Endometrium (tissue), 2 donors: Measurements from ENCODE around the gene MRPL21.

Experiments used
- FAIRE-seq: peaks from 2 replicates; lab custom pipeline; 2012; peaks lifted over from hg19 to GRCh38; lab: Jason Lieb, UNC
- donor health status: control.
- donor health status: control.

The MRPL21 gene

GRCh38 chr11:68903288-68904247, at the start of gene MRPL21, which contains the start of gene IGHMBP2:
TSS of gene MRPL21 (minus strand) at chr11:68903832. CDS start at chr11:68903810, 22 bp downstream.
TSS of gene IGHMBP2 (plus strand) at chr11:68903891. CDS start at chr11:68903953, 62 bp downstream.
- FAIRE-seq = no peak

- FAIRE-seq = no peak
Observed at GRCh38 chr11:68950762-68951161, 47.1 kb upstream of the MRPL21 start.

GRCh38 chr11:68950270-68950669, 46.6 kb upstream of the MRPL21 start:
- no peak for FAIRE-seq

- no peak for FAIRE-seq
Observed at GRCh38 chr11:68948935-68949334, 45.3 kb upstream of the MRPL21 start.

GRCh38 chr11:68948496-68948895, 44.9 kb upstream of the MRPL21 start:
- no peak for FAIRE-seq

DNA sequence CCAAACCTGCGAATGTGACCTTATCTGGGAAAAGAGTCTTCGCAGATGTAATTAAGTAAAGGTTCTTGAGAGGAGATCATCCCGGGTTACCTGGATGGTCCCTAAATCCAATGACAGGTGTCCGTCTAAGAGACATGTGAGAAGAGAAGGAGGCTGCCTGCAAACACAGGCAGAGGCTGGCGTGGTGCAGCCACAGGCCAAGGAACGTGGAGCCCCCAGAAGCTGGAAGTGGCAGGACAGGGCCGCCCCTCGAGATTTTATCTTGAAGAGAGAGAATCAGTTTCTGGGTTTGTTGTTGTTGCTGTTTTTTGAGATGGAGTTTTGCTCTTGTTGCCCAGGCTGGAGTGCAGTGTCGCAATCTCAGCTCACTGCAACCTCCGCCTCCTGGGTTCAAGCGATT, 43.5 kb upstream of the MRPL21 start:
- no peak for FAIRE-seq

DNA sequence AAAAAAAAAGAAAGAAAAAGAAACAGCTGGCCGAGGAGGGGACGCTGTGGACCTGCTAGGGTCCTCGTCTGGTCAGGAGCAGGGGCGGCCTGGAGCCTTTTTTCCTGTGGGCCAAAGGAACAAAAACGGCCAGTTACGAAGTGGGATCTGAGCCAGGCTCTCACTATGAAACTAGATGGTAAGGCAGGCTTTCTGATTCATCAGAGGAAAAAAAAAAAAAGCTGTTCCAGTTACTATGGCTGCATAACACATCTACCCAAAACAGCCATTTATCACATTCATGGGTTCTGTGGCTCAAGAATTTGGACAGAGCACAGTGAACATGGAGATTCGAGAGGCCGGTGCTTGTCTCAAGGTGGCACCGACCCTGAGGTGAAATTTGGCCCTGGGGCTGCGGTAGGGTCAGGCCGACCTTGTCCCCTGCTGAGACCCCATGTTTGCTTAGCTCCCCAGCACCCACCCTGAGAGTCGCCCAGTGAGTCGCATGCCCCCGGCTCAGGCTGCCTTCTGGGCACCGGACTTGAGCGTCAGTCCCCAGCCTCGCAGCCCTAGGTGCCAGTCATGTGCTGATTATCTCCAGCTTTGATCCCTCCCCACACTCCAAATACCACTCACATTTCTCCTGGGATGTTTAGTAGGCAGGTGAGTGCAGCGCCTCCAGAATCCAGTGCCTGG, 42.9 kb upstream of the MRPL21 start:
- no peak for FAIRE-seq

GRCh38 chr11:68942751-68943271, 39.2 kb upstream of the MRPL21 start:
- FAIRE-seq = no peak

- FAIRE-seq = no peak
Observed at GRCh38 chr11:68942095-68942620, 38.5 kb upstream of the MRPL21 start.

- no peak for FAIRE-seq
Observed at GRCh38 chr11:68941324-68942094, 37.9 kb upstream of the MRPL21 start.

DNA sequence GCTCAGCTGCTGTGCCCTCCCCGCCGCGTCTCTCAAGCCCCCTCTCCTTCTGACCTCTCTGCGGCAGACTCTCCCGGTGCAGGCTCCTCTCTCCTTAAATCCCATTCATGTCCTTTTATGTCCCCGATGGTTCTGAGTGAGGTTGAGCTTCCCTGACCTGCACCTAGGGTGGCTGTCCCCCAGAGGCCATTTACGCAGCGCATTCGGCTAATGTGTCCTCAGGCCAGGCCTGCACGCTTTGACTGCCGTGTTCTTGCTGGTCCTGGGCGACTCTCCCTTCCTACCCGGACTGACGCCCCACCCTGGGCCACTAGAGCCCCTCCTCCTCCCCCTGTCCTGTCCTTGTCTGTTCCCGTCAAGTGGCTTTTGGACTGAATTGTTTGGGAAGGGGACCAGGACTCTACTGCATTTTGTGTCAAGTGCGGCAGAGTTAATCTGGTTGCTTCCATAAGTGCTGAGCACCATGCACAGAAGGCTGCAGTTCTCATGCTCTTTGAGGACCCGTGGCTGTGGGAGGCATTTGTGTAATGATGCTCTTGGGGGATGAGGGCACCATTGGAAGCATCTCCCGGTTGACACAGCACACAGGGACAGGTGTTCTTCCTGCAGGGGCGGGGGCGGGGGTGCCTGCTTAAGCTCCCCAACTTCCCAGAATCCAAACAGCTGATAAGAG, 37.2 kb upstream of the MRPL21 start:
- no peak for FAIRE-seq

DNA sequence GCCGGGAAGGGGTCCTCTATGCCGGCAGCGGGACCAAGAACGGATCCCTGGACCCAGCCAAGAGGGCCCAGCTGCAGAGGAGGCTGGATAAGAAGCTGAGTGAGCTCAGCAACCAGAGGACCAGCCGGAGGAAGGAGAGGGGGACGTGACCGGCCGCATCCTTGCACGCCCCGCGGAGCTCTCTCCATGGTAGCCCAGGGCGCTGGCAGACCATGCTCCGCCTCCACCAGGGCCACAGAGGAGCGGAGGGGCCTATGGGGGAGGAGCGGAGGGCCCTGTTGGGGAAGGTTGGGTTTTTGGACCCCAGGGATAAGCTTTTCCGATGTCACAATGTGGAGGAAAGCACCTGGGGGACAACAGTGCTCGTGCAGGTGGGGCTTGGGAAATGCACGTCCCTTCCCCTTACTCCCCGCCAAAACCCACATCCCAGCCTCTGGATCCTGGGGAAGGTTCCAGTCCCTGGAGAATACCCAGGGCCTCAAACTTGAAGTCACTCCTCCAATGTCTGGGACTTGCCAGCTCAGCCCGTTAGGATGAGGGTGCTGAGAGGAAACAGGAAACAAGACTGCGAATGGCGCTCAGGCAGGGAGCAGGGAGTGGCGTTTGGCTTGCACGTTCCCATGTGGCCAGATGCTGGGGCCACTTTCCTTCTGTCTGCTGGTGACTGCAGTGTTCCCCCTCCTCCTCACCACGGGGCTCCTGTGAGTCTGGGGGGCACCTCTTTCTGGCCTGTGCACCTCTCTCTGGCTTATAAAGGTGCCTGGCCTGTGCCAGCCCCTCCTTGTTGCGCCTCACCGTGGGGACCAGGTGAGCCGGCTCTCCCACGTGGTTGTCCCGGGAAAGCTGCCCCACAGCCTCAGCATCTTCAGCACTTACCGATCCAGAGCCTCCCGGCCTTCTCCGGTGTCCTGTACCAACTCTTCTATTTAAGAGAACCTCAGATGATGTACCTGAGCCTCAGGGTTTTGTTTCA, 36.2 kb upstream of the MRPL21 start:
- FAIRE-seq = no peak

DNA sequence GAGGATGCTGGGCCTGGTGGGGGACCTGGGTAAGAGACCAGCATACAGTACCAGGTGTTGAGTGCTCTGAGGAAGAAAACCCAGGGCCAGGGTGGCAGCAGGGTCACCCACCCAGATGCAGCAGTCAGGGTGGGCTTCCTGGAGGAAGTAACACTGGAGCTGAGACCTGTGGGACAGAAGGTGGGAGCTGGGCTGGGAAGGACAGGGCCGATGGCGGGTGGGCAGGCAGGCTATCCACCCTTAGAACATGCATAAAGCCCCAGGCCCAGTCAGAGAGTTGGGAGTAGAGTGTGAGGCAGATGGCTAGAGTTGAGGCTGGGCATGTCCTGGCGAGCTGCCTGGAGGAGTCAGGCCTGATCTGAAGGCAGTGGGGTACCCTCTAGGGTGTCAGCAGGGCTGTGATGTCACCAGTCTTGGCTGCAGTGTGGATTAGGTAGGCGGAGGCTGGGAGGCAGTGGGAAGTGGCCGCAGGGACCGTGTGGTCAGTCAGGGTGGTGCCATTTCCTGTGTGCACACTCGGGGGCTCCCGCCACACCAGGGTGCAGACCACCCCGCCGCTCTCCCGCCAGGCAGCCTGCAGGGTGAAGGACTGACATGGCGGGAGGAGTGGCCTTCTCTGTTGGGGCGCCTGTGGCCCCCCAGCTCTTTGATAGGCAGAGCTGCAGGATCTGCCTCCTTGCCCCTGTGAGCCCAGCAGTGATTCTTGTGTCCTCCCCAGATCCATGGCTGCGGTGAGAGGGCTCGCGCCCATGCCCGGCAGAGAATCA, 35.4 kb upstream of the MRPL21 start:
- no peak for FAIRE-seq

DNA sequence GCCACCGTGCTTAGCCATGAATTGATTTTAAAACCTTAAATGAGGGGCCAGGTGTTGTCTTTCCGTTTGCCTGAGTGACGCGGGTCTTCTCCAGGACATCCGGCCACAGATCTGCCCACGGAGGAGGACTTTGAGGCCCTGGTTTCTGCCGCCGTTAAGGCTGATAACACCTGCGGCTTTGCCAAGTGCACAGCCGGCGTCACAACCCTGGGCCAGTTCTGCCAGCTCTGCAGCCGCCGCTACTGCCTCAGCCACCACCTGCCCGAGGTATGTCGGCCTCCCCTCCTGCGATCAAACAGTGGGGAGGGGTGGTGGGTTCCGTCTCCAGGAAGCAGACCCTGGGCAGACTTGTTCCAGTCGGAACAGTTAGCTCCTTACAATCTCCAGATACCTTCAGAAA, 34.5 kb upstream of the MRPL21 start:
- FAIRE-seq = no peak

GRCh38 chr11:68936676-68937620, 33.3 kb upstream of the MRPL21 start:
- FAIRE-seq = no peak

DNA sequence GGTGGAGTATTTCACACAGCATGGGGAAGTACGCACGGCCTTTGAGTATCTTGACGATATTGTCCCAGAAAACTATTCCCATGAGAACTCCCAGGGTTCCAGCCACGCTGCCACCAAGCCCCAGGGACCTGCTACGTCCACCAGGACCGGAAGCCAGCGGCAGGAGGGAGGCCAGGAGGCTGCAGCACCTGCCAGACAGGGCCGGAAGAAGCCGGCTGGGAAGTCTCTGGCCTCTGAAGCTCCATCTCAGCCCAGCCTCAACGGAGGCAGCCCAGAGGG, 32.7 kb upstream of the MRPL21 start:
- no peak for FAIRE-seq

DNA sequence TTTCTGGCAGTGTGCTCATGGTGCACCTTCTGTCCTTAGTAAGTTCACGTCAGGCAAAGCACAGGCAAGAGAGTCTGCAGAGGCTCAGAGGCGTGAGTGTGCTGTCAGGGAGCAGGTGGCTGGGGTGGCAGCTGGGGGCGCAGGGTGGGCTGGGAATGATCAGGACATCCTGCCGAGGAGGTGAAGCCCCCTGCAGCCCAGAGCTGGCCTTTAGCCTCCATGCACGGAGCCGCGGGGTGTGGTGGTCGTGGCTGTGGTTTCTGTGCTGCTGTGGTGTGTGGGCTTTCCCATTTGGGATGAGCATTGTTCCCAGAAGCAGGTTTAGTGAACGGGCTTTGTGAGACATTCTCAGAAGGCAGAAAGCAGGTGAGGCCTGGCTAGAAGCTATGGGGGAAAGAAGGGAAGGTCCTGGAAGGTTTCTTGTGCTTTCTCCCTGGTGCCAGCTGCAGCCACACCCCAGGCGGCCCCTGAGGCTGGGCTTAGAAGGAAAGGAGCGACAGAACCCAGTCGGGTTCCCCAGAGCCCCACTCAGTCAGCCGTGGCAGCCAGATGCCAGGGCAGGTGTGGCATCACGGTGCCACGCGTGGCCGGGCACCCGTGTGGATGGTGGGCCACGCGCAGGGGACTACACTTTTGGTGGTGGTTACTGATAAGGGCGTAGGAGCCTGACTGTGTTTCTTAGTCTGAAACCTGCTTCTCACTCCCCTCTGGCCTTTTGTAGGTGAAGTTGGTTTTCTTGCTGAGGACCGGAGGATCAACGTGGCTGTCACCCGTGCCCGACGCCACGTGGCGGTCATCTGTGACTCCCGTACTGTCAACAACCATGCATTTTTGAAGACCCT, 32.1 kb upstream of the MRPL21 start:
- no peak for FAIRE-seq

DNA sequence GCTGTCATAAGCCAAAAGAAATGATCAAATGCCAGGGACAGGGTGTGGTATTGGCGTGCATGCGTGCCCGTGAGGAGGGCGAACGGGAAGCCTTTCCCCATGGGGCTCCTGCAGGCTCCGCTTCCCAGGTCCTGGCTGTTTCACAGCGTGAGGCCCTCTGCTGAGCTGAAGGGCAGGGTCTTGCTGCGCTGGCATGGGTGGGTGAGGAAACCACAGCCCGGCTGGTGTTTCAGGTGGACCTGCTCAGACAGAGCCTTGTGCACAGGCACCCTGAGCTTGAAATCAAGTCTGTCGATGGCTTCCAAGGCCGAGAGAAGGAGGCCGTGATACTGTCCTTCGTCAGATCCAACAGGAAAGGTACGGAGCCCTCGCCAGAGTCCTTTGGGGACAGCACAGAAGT, 31.4 kb upstream of the MRPL21 start:
- no peak for FAIRE-seq
